Thoracic aorta (tissue), 2 donors: ENCODE data around the gene TRMT1. TPM values are rescaled to one million over a fixed set of nuclear protein-coding genes. Genes with fewer than 3 reads are reported as not detected.
"Not testable (repeated sequence)": the region's sequence is repeated elsewhere in the genome, so short reads cannot be mapped to it uniquely, and the experiment has no call there.

Experiments used
- ATAC-seq: fragments of 150-250 bp; one replicate; pipeline ENCODE4 v1.8.0; 2017; ENCODE audit warnings: low read depth; ENCODE audit not compliant: insufficient number of reproducible peaks, low FRiP score
- DNase-seq: peaks from one replicate; pipeline ENCODE4 v3.0.0-alpha.2; 2020; ENCODE audit warnings: low spot score
- H3K27ac ChIP-seq, 2 donors: fragments of 200-600 bp; sonication (generic); 1 replicate in 1 of 2; 2 replicates in 1 of 2; pipeline ENCODE4 v1.5.1; 2016; ENCODE audit warnings: mild to moderate bottlenecking in 2 of 2, moderate library complexity in 2 of 2
- H3K27me3 ChIP-seq: fragments of 200-600 bp; sonication (generic); replicated peaks from 2 replicates; pipeline ENCODE4 v1.6.0; 2016; ENCODE audit warnings: mild to moderate bottlenecking; ENCODE audit not compliant: insufficient read depth
- H3K36me3 ChIP-seq: fragments of 200-600 bp; sonication (generic); one replicate; pipeline ENCODE4 v1.5.1; 2016
- H3K4me1 ChIP-seq, 2 donors: fragments of 200-600 bp; sonication (generic); 1 replicate in 1 of 2; 2 replicates in 1 of 2; pipeline versions ENCODE4 v1.5.1 to v1.6.0; 2016; ENCODE audit warnings: low read depth in 2 of 2, mild to moderate bottlenecking in 1 of 2; ENCODE audit not compliant: control insufficient read depth in 1 of 2
- H3K4me3 ChIP-seq: fragments of 200-600 bp; sonication (generic); 2 replicates; pipeline ENCODE4 v1.5.1; 2016; ENCODE audit warnings: mild to moderate bottlenecking
- H3K9me3 ChIP-seq: fragments of 200-600 bp; sonication (generic); 2 replicates; pipeline ENCODE4 v1.5.1; 2016
- CTCF ChIP-seq: fragments of 200-600 bp; sonication (generic); IDR thresholded peaks from one replicate; pipeline ENCODE4 v1.5.1; 2019; ENCODE audit warnings: antibody characterized with exemption
- total RNA-seq, 2 donors: library from RNA; depleted of rRNA; stranded (reverse); fragments of >200 nt; gene quantifications; one replicate each; pipeline versions ENCODE4 v1.1.0 to v1.2.3, GENCODE V29; 2016

Gene TRMT1
- total RNA-seq, result 10 to 100 TPM; 35.3 to 52.3 TPM

- peak within 1 kb of the TSS; percentile 60 to 67 for H3K27ac ChIP-seq
- H3K9me3 ChIP-seq, result no peaks in the 10 kb centered on the region
- peak; percentile 66 for ATAC-seq
- peaks cover 16 to 44% of the 10 kb centered on the region in 2 donors for H3K4me1 ChIP-seq
- peak; percentile 94 for DNase-seq
- no peak for TF ChIP-seq CTCF
- H3K4me3 ChIP-seq, result peak within 1 kb of the TSS; percentile 100
- H3K36me3 ChIP-seq, result peaks cover 8% of the 10 kb centered on the region
- no peaks in the 10 kb centered on the region for H3K27me3 ChIP-seq
These were observed at the start of gene TRMT1 for GRCh38 chr19:13116282-13117175. Gene TRMT1, minus strand, starts transcription at chr19:13116740. Its CDS starts 341 bp downstream, at chr19:13116399.

- peak overlapping the region; percentile 94 to 95 for H3K27ac ChIP-seq
- not testable (repeated sequence) for H3K9me3 ChIP-seq, ATAC-seq, H3K36me3 ChIP-seq, DNase-seq, H3K27me3 ChIP-seq, H3K4me3 ChIP-seq
- H3K4me1 ChIP-seq, result peaks cover 31 to 68% of the 10 kb centered on the region in 2 donors
These were observed 49.6 kb upstream of the TRMT1 start for GRCh38 chr19:13166151-13166550.

DNA sequence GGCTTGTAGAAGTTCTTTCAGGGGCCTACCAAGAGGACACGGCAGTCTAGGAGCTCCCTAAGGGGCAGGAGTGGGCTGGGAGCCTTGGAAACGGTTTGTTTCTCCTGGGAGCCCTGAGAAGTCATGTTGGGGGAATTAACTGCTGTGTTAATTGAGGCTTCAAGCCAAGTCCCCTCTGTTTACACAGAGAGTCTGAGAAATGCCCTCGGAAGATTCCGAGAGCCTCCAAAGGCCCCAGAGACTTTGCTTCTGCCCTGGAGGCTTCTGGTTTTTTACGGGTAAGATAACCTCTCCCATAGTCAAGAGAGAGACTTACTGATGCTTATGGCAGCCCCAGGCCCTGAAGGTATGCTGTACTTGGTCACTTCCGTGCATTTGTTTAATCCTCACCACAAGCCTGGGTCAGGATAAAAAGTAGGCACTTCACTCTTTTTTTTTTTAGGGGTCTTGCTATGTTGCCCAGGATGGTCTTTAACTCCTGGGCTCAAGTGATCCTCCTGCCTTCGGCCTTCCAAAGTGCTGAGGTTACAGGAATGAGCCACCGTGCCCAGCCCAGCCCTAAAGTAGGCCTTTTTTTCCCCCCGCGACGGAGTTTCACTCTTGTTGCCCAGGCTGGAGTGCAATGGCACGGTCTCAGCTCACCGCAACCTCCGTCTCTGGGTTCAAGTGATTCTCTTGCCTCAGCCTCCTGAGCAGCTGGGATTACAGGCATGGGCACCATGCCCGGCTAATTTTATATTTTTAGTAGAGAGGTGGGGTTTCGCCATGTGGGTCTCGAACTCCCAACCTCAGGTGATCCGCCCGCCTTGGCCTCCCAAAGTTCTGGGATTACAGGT, 48.8 kb upstream of the TRMT1 start:
- no peaks in the 10 kb centered on the region for H3K9me3 ChIP-seq
- peak overlapping the region; percentile 93 to 95 for H3K27ac ChIP-seq
- ATAC-seq (no peak), DNase-seq (no peak)
- no peaks in the 10 kb centered on the region for H3K27me3 ChIP-seq
- peaks cover 31 to 68% of the 10 kb centered on the region in 2 donors for H3K4me1 ChIP-seq
- no peak for TF ChIP-seq CTCF
- H3K4me3 ChIP-seq, result no peak overlapping the region
- H3K36me3 ChIP-seq, result no peaks in the 10 kb centered on the region

DNA sequence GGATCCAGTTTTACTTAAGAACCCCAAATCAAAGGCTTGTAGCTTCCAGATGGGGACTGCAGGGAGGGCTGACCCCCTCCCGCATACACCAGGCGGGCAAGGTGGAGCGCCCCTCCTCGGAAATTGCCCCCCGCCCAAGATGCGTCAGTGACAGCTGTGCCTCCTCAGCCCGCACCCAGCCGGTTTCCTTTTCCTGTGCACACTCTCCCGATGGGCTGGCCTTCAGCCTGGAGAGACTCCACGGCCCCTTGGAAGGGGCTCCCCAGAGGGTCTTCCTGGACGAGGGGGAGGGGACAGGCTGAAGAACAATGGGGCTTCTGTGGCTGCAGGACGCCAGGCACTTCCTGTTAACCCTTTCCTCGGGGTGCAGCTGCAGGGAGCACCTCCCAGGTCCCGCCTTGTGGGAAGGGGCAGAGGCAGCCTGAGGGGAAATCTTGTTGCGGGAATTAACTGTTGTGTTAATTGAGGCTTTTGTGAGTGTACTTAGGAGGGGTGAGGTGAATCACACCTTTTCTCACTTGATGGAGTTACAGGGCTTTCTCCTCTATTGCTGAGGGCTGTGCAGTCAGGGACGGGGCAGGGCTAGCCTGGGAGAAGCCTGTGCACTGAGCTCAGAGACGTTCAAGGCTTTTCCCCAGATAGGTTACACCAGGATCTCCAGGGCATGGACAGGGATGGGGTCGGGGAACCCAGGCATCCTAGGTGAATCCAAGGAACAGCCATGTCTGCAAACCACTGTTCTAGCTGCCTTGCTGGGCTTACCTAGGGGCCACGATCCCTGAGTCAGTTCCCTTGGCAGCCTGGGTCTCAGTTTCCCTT, 48.0 kb upstream of the TRMT1 start:
- Histone ChIP-seq H3K4me3 (peak overlapping the region; percentile 71), H3K27me3 (no peaks in the 10 kb centered on the region), H3K27ac (peak overlapping the region; percentile 93 to 95), H3K9me3 (no peaks in the 10 kb centered on the region), H3K36me3 (no peaks in the 10 kb centered on the region), H3K4me1 (peaks cover 31 to 61% of the 10 kb centered on the region in 2 donors)
- DNase-seq, result no peak
- TF ChIP-seq CTCF, result no peak
- ATAC-seq, result no peak

DNA sequence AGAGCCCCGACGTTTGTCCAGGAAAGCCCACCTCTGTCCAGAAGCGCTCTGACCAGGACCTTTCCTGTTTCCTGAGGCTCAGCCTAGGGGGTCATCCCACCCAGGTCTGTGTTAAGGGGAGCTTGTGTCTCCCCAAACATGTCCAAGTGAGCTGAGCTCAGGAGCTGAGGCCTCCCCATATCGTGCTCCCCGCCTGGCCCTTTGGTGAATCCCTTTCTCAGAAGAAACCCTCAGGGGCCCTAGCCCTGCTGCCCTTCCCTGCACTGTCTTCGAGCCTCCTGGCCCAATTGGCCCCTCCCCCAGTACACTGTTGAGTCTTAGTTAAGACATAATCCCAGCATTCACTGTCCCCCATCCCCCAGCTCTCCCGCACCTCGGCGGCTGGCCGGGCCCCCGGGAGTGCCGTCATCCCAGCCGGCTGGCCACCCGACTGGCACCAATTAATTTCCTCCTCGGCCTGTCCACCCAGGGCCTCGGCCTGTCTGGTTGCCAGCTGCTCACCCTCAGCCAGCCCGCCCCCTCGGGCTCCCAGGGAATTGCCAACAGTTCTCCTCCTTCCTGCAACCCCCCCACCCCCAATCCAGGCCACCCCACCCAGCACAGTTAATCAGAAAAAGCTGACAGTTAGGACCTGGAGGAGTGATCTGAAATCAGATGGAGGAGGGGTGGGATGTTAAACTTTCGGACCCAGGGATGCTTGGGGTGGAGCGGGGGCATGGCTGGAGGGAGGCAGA, 47.2 kb upstream of the TRMT1 start:
- no peaks in the 10 kb centered on the region for H3K36me3 ChIP-seq
- ATAC-seq (peak; percentile 48), DNase-seq (no peak)
- peak overlapping the region; percentile 71 for H3K4me3 ChIP-seq
- peak overlapping the region; percentile 93 to 95 for H3K27ac ChIP-seq
- no peaks in the 10 kb centered on the region for H3K27me3 ChIP-seq
- peaks cover 29 to 53% of the 10 kb centered on the region in 2 donors for H3K4me1 ChIP-seq
- no peaks in the 10 kb centered on the region for H3K9me3 ChIP-seq
- no peak for TF ChIP-seq CTCF
